Epithelial cell of esophagus (primary cell): ENCODE data around the gene TPRKB.

Experiments used
- DNase-seq: peaks from one replicate; pipeline ENCODE4 v3.0.0; 2010; ENCODE audit warnings: low read depth
- H3K4me3 ChIP-seq: 2 replicates; pipeline ENCODE4 v1.5.1; 2011; ENCODE audit warnings: mild to moderate bottlenecking, low read length, control low read depth
- CTCF ChIP-seq: IDR thresholded peaks from 2 replicates; pipeline ENCODE4 v1.5.1; 2011; ENCODE audit warnings: low read depth, mild to moderate bottlenecking, low read length, control low read depth, inconsistent platforms; ENCODE audit not compliant: insufficient read depth; ENCODE audit errors: missing control alignments

TPRKB gene

GRCh38 chr2:73717251-73717606, 19.9 kb downstream of the TPRKB start:
- no peak overlapping the region for H3K4me3 ChIP-seq
- DNase-seq = no peak
- TF ChIP-seq CTCF = no peak

GRCh38 chr2:73716543-73717250, 20.4 kb downstream of the TPRKB start:
- no peak for TF ChIP-seq CTCF
- H3K4me3 ChIP-seq = no peak overlapping the region
- no peak for DNase-seq

- no peak for DNase-seq
- TF ChIP-seq CTCF = no peak
- no peak overlapping the region for H3K4me3 ChIP-seq
Measured at GRCh38 chr2:73714091-73714490, 23.1 kb downstream of the TPRKB start.

- DNase-seq = no peak
- TF ChIP-seq CTCF = no peak
- no peak overlapping the region for H3K4me3 ChIP-seq
Measured at GRCh38 chr2:73708527-73708926, 28.6 kb downstream of the TPRKB start.

GRCh38 chr2:73707636-73708035, 29.5 kb downstream of the TPRKB start:
- no peak overlapping the region for H3K4me3 ChIP-seq
- DNase-seq = no peak
- TF ChIP-seq CTCF = no peak

GRCh38 chr2:73707058-73707457, 30.1 kb downstream of the TPRKB start:
- H3K4me3 ChIP-seq = no peak overlapping the region

More at GRCh38 chr2:73707058-73707457, 30.1 kb downstream of the TPRKB start:
- no peak for DNase-seq
- no peak for TF ChIP-seq CTCF
